IPS-NIHi7 (cell line): ENCODE data around the gene TCP11.
A peak's percentile ranks its signal among the peaks of the same experiment; 100 is the strongest.

Experiments used
- DNase-seq: peaks from one replicate; pipeline ENCODE4 v3.0.0; 2012; ENCODE audit warnings: mixed read lengths; ENCODE audit errors: extremely low spot score

The TCP11 gene

GRCh38 chr6:35173044-35173426, 31.9 kb upstream of the TCP11 start:
- DNase-seq, result no peak

GRCh38 chr6:35170891-35171290, 29.8 kb upstream of the TCP11 start:
- no peak for DNase-seq

GRCh38 chr6:35170166-35170565, 29.0 kb upstream of the TCP11 start:
- no peak for DNase-seq

- DNase-seq, result no peak
Measured at GRCh38 chr6:35168461-35168861, 27.3 kb upstream of the TCP11 start.

- no peak for DNase-seq
Measured at GRCh38 chr6:35167505-35167904, 26.4 kb upstream of the TCP11 start.

- DNase-seq, result no peak
Measured at GRCh38 chr6:35166520-35166919, 25.4 kb upstream of the TCP11 start.

- DNase-seq, result no peak
Measured at GRCh38 chr6:35166116-35166515, 25.0 kb upstream of the TCP11 start.

GRCh38 chr6:35165630-35166071, 24.5 kb upstream of the TCP11 start:
- no peak for DNase-seq

- DNase-seq, result no peak
Measured at GRCh38 chr6:35164868-35165267, 23.7 kb upstream of the TCP11 start.

- no peak for DNase-seq
Measured at GRCh38 chr6:35164277-35164676, 23.1 kb upstream of the TCP11 start.

GRCh38 chr6:35163836-35164235, 22.7 kb upstream of the TCP11 start:
- DNase-seq, result no peak

- DNase-seq, result no peak
Measured at GRCh38 chr6:35161776-35162607, 20.9 kb upstream of the TCP11 start.

- DNase-seq, result no peak
Measured at GRCh38 chr6:35161266-35161665, 20.1 kb upstream of the TCP11 start.

- DNase-seq, result no peak
Measured at GRCh38 chr6:35160642-35161041, 19.5 kb upstream of the TCP11 start.

- DNase-seq, result no peak
Measured at GRCh38 chr6:35158520-35158919, 17.4 kb upstream of the TCP11 start.

GRCh38 chr6:35154947-35155346, 13.8 kb upstream of the TCP11 start:
- DNase-seq, result no peak

- no peak for DNase-seq
Measured at GRCh38 chr6:35154262-35154661, 13.1 kb upstream of the TCP11 start.

- no peak for DNase-seq
Measured at GRCh38 chr6:35152067-35152707, 11.0 kb upstream of the TCP11 start.

- DNase-seq, result no peak
Measured at GRCh38 chr6:35151466-35151865, 10.3 kb upstream of the TCP11 start.

- no peak for DNase-seq
Measured at GRCh38 chr6:35149891-35150566, 8.9 kb upstream of the TCP11 start.

GRCh38 chr6:35148167-35148741, 7.1 kb upstream of the TCP11 start:
- DNase-seq, result peak; percentile 82

GRCh38 chr6:35147486-35147885, 6.3 kb upstream of the TCP11 start:
- no peak for DNase-seq
